Activated T-helper 2 cell treated with anti-CD3 and anti-CD28 coated beads, Interferon-gamma antibody, Interleukin-2, Interleukin-4, amounts not matched to agents 10 μg/mL and 5 μg/mL and 100 μg/mL, durations not matched to agents 14 hours and 24 hours and 36 hours (primary cell): ENCODE results near the gene KIF21A. TPM values are rescaled to one million over a fixed set of nuclear protein-coding genes. Genes with fewer than 3 reads are reported as not detected.
A peak's percentile ranks its signal among the peaks of the same experiment; 100 is the strongest.

ENCODE experiments used
- DNase-seq: peaks from one replicate; pipeline ENCODE4 v3.0.0; 2021; ENCODE audit warnings: low spot score
- H3K27ac Mint-ChIP-seq: one replicate; pipeline ENCODE4 v1.8.0; 2021; ENCODE audit warnings: mixed read lengths
- H3K27me3 Mint-ChIP-seq: one replicate; pipeline ENCODE4 v1.8.0; 2021; ENCODE audit warnings: low read depth, mixed read lengths
- H3K36me3 Mint-ChIP-seq: one replicate; pipeline ENCODE4 v1.8.0; 2021; ENCODE audit warnings: low read depth, mixed read lengths
- H3K4me1 Mint-ChIP-seq: one replicate; pipeline ENCODE4 v1.8.0; 2021; ENCODE audit warnings: low read depth, mixed read lengths
- H3K4me3 Mint-ChIP-seq: one replicate; pipeline ENCODE4 v1.8.0; 2021; ENCODE audit warnings: low read depth, mild to moderate bottlenecking, moderate library complexity, mixed read lengths
- H3K9me3 Mint-ChIP-seq: one replicate; pipeline ENCODE4 v1.8.0; 2021; ENCODE audit warnings: mixed read lengths
- intact Hi-C: fragments of 100-400 bp; cut with micrococcal nuclease; formaldehyde crosslinking; loops from one replicate; pipeline ENCODE4 v1.15.1; 2023
- total RNA-seq: library from RNA; stranded (reverse); gene quantifications from 2 replicates; pipeline ENCODE4 v1.2.3, GENCODE V29; 2022

KIF21A gene
- total RNA-seq, 1 donor from 2014 or later, result 35.0 TPM

- intact Hi-C loops, result no loop called here
- H3K27me3 Mint-ChIP-seq, result no peaks in the 10 kb centered on the region
- H3K36me3 Mint-ChIP-seq, result peaks cover 7% of the 10 kb centered on the region
- H3K4me3 Mint-ChIP-seq, result no peak overlapping the region
- H3K4me1 Mint-ChIP-seq, result no peaks in the 10 kb centered on the region
- H3K9me3 Mint-ChIP-seq, result no peaks in the 10 kb centered on the region
- no peak overlapping the region for H3K27ac Mint-ChIP-seq
- DNase-seq, result no peak
Measured at GRCh38 chr12:39348523-39348922, 94.4 kb downstream of the KIF21A start.

GRCh38 chr12:39344926-39345325 lies 98.0 kb downstream of the KIF21A start:
- no peak for DNase-seq
- H3K4me1 Mint-ChIP-seq, result peaks cover 14% of the 10 kb centered on the region
- intact Hi-C loops, result no loop called here
- peaks cover 21% of the 10 kb centered on the region for H3K36me3 Mint-ChIP-seq
- no peak overlapping the region for H3K27ac Mint-ChIP-seq
- H3K27me3 Mint-ChIP-seq, result no peaks in the 10 kb centered on the region
- no peaks in the 10 kb centered on the region for H3K9me3 Mint-ChIP-seq
- H3K4me3 Mint-ChIP-seq, result no peak overlapping the region

DNA sequence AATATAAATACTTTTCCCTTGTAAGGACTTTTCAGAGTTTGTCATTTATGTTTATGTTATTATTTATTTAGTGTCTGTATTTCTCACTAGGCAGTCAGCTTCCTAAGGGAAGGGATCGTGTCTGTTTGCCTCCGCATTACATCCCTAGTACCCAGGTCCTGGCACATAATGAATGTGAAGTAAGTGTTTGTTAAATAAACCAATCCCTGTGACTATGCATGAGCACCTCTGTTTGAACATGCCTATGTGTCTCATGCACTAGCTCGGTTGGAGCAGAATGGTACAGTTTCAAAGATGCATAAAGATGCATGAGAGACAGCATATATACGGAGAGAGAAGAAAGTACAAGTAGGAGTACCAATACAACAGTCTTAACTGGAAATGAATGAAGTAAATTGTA lies 99.3 kb downstream of the KIF21A start:
- Mint-ChIP-seq H3K36me3 (peaks cover 25% of the 10 kb centered on the region), H3K4me3 (no peak overlapping the region), H3K9me3 (no peaks in the 10 kb centered on the region), H3K27me3 (no peaks in the 10 kb centered on the region), H3K27ac (no peak overlapping the region), H3K4me1 (peaks cover 17% of the 10 kb centered on the region)
- intact Hi-C loops, result no loop called here
- no peak for DNase-seq

GRCh38 chr12:39341761-39342160 lies 101.2 kb downstream of the KIF21A start:
- no peaks in the 10 kb centered on the region for H3K27me3 Mint-ChIP-seq
- no peak for DNase-seq
- peak overlapping the region; percentile 48 for H3K27ac Mint-ChIP-seq
- H3K4me3 Mint-ChIP-seq, result no peak overlapping the region
- H3K4me1 Mint-ChIP-seq, result peaks cover 17% of the 10 kb centered on the region
- intact Hi-C loops, result loop anchor here (2.0 kb wide), 2 partner anchors 101 to 279 kb away; partner anchors contain the start of gene KIF21A
- H3K9me3 Mint-ChIP-seq, result no peaks in the 10 kb centered on the region
- peaks cover 21% of the 10 kb centered on the region for H3K36me3 Mint-ChIP-seq

- no peak for DNase-seq
- Mint-ChIP-seq H3K27me3 (no peaks in the 10 kb centered on the region), H3K36me3 (peaks cover 21% of the 10 kb centered on the region), H3K27ac (peak overlapping the region; percentile 48), H3K9me3 (no peaks in the 10 kb centered on the region), H3K4me3 (no peak overlapping the region), H3K4me1 (peaks cover 17% of the 10 kb centered on the region)
- intact Hi-C loops, result loop anchor here (2.0 kb wide), 2 partner anchors 102 to 280 kb away; partner anchors contain the start of gene KIF21A
Measured at GRCh38 chr12:39341179-39341578, 101.7 kb downstream of the KIF21A start.

DNA sequence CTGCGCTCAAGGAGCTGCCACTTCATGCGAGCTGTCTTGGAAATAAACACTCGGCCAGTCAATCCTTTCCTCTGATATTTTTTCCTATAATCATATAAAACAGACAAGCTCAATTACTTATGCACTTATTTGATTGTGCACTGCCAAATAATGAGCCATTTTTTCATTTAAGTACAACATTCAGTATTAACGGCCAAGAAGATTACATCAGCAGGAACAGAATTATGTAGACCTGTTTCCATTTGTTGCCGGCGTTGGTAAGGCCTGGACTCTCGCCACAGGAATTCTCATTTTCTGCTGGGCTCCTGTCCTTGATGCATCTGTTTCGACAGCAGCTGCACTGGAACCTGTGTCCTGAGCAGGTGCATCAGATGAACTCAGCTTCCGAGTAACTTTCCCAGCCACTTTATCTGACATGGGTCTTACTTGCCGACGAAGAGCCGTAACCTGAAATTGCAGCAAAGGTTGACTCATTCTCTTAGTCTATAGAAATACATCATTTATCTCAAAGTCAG lies 110.2 kb downstream of the KIF21A start:
- intact Hi-C loops, result loop anchor here (5.0 kb wide), 1 partner anchor 40 kb away; no protein-coding TSS in a partner anchor
- H3K27ac Mint-ChIP-seq, result no peak overlapping the region
- peaks cover 17% of the 10 kb centered on the region for H3K4me1 Mint-ChIP-seq
- H3K36me3 Mint-ChIP-seq, result peaks cover 42% of the 10 kb centered on the region
- no peak for DNase-seq
- H3K27me3 Mint-ChIP-seq, result no peaks in the 10 kb centered on the region
- H3K4me3 Mint-ChIP-seq, result no peak overlapping the region
- no peaks in the 10 kb centered on the region for H3K9me3 Mint-ChIP-seq

DNA sequence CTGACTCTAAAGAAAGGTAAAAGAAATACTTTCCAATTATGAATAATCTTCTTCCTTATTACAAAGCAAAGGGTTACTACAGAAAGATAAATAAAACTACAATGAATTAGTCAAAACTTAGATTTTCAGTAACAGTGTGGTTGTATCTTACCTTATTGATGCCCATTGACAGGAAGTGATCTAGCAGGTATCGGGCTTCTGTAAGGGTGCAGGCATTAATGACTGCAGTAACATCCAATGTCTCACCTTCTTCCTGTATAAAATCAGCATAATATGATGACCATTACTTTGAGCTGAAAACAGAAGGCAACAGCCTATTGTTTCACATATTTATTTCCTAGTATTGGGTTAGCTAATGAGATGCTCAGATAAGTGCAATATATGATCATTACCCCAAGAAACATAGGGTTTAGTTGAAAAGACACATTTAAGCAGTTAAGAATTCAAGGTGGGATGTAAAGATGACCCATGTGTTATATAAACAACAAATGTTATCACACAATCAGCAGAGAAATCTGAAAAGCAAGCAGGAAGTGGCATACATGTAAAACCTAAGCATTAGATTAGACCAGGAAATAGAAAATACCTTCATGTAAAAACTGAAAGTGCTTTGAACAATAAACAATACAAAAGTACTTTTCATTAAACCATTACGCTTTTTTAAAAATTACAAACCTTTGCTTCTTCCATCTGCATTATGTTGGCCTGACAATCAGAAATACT lies 111.2 kb downstream of the KIF21A start:
- H3K27me3 Mint-ChIP-seq, result no peaks in the 10 kb centered on the region
- H3K4me1 Mint-ChIP-seq, result peaks cover 19% of the 10 kb centered on the region
- no peak overlapping the region for H3K27ac Mint-ChIP-seq
- peaks cover 42% of the 10 kb centered on the region for H3K36me3 Mint-ChIP-seq
- no peak for DNase-seq
- intact Hi-C loops, result loop anchor here (5.0 kb wide), 1 partner anchor 41 kb away; no protein-coding TSS in a partner anchor
- H3K4me3 Mint-ChIP-seq, result no peak overlapping the region
- no peaks in the 10 kb centered on the region for H3K9me3 Mint-ChIP-seq

DNA sequence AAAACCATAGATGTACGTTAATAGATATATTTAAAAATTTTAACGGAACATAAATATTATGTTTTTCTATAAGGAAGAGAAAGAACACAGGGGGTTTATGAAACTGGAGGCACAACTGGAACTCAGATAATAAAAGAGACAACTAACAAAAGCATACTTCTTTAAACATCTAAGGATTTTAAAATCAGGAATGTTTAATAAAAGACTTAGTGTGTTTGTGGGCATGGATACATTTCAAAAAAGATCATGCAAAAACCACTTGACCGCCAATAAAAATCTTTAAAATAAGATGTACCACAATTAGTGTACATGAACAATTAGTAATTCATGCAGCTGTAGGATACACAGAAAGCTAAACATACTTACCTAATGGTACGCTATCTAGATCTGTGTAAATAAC lies 113.0 kb downstream of the KIF21A start:
- Mint-ChIP-seq H3K4me3 (no peak overlapping the region), H3K4me1 (peaks cover 19% of the 10 kb centered on the region), H3K36me3 (peaks cover 38% of the 10 kb centered on the region), H3K27me3 (no peaks in the 10 kb centered on the region), H3K9me3 (no peaks in the 10 kb centered on the region), H3K27ac (no peak overlapping the region)
- DNase-seq, result no peak
- intact Hi-C loops, result loop anchor here (5.0 kb wide), 1 partner anchor 42 kb away; no protein-coding TSS in a partner anchor

- no peak overlapping the region for H3K27ac Mint-ChIP-seq
- H3K4me3 Mint-ChIP-seq, result no peak overlapping the region
- no peak for DNase-seq
- no peaks in the 10 kb centered on the region for H3K9me3 Mint-ChIP-seq
- H3K36me3 Mint-ChIP-seq, result peaks cover 40% of the 10 kb centered on the region
- peaks cover 19% of the 10 kb centered on the region for H3K4me1 Mint-ChIP-seq
- H3K27me3 Mint-ChIP-seq, result no peaks in the 10 kb centered on the region
- intact Hi-C loops, result no loop called here
Measured at GRCh38 chr12:39329018-39329417, 113.9 kb downstream of the KIF21A start.

DNA sequence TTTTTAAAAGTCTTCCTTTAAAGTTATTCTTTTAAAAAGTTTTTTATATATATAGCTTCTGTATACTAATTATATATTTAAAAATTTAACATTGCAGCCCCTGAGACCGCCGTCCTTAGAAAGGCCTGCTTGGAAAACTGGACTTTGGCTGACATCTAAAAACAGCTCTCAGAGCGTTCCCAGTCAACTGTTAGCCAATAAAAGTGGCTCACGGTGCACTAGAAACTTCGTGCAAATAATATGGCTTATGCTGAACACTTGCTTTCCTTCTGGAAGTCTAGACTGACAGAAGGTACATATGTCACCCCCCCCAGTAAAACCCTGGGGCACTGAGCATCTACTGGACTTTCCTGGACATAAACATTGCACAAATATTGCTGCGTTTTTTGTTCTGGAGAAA lies 115.0 kb downstream of the KIF21A start:
- Mint-ChIP-seq H3K36me3 (peaks cover 40% of the 10 kb centered on the region), H3K9me3 (no peaks in the 10 kb centered on the region), H3K4me1 (peaks cover 19% of the 10 kb centered on the region), H3K4me3 (no peak overlapping the region), H3K27me3 (no peaks in the 10 kb centered on the region), H3K27ac (no peak overlapping the region)
- intact Hi-C loops, result no loop called here
- no peak for DNase-seq

GRCh38 chr12:39327510-39327909 lies 115.4 kb downstream of the KIF21A start:
- peaks cover 35% of the 10 kb centered on the region for H3K36me3 Mint-ChIP-seq

DNA sequence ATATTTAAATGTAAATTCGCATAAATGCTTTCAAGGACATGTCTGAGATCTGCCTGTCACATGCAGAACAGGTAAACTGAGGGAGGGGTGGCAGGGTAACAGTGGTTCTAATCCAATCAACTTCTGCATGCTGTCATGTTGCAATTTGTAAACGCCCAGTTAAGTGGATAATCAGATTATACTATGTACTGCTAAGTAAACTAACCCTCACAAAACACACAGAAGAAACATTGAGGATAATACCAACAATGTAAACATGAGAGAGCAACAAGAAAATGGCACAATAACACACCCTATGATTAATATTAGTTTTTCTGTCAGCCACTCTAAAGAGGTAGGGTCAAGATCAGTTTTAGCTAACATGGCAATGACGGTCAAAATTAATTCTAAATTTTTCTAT lies 123.7 kb downstream of the KIF21A start:
- DNase-seq, result no peak
- H3K27me3 Mint-ChIP-seq, result no peaks in the 10 kb centered on the region
- H3K9me3 Mint-ChIP-seq, result no peaks in the 10 kb centered on the region
- no peak overlapping the region for H3K4me3 Mint-ChIP-seq
- H3K27ac Mint-ChIP-seq, result no peak overlapping the region
- intact Hi-C loops, result loop anchor here (2.0 to 5.0 kb wide), 3 partner anchors 124 to 673 kb away; partner anchors contain the start of gene KIF21A
- no peaks in the 10 kb centered on the region for H3K4me1 Mint-ChIP-seq
- peaks cover 6% of the 10 kb centered on the region for H3K36me3 Mint-ChIP-seq

More at GRCh38 chr12:39327510-39327909, 115.4 kb downstream of the KIF21A start:
- no peak overlapping the region for H3K4me3 Mint-ChIP-seq
- no peak overlapping the region for H3K27ac Mint-ChIP-seq
- peaks cover 17% of the 10 kb centered on the region for H3K4me1 Mint-ChIP-seq
- no peaks in the 10 kb centered on the region for H3K9me3 Mint-ChIP-seq
- H3K27me3 Mint-ChIP-seq, result no peaks in the 10 kb centered on the region
- intact Hi-C loops, result no loop called here
- DNase-seq, result no peak

DNA sequence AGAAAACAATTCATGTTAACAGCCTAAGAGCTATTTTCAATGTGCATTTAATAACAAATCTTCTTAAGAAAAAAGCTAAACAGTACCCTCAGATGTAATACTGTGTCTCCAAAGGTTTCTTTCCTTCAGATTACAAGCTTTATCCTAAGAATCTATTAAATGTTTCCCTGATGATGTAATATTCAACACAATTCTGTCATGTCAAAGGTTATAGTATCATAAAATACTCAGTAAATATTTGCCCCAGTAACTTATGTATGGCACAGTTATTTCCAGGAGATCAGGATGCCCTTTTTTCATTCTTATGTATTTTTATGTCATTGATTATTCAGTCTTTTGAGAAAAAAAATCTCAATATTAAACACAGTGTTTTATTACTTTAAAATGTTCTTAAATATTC lies 128.4 kb downstream of the KIF21A start:
- Mint-ChIP-seq H3K4me1 (no peaks in the 10 kb centered on the region), H3K9me3 (no peaks in the 10 kb centered on the region), H3K36me3 (peaks cover 15% of the 10 kb centered on the region), H3K27me3 (no peaks in the 10 kb centered on the region), H3K27ac (no peak overlapping the region), H3K4me3 (no peak overlapping the region)
- DNase-seq, result no peak
- intact Hi-C loops, result no loop called here
